A673 (cell line): ENCODE measurements around the gene ATP8A1. TPM values are rescaled to one million over a fixed set of nuclear protein-coding genes. Genes with fewer than 3 reads are reported as not detected.

Source experiments
- BruUV-seq: library from RNA; stranded (reverse); fragments of 400-500 nt; replicated peaks from 2 replicates; lab custom pipeline; 2021; lab: Mats Ljungman, UMichigan
- CTCF ChIA-PET: fragments of 300-600 bp; sonication (Branson Sonifier 250); formaldehyde crosslinking; loops from one replicate; lab custom pipeline; 2022; ENCODE audit warnings: antibody characterized with exemption; lab: Charles Lee
- POLR2A ChIA-PET: fragments of 300-600 bp; sonication (Branson Sonifier 250); formaldehyde crosslinking; loops from one replicate; lab custom pipeline; 2022; ENCODE audit warnings: antibody characterized with exemption; ENCODE audit not compliant: low non-redundant PET; lab: Charles Lee
- DNase-seq: peaks from one replicate; pipeline ENCODE4 v3.0.0-alpha.2; 2015; ENCODE audit warnings: low spot score
- H3K27ac ChIP-seq: fragments of 200-600 bp; sonication (generic); 2 replicates; pipeline ENCODE4 v1.5.1; 2016; ENCODE audit warnings: mixed run types, low read depth, mild to moderate bottlenecking, mixed read lengths, antibody characterized with exemption, low read length; ENCODE audit not compliant: poor library complexity, severe bottlenecking
- H3K27me3 ChIP-seq: fragments of 200-600 bp; sonication (generic); replicated peaks from 2 replicates; pipeline ENCODE4 v1.6.1; 2017; ENCODE audit warnings: mixed run types, low read depth, mild to moderate bottlenecking, mixed read lengths, antibody characterized with exemption, low read length; ENCODE audit not compliant: insufficient read depth, poor library complexity
- H3K36me3 ChIP-seq: fragments of 200-600 bp; sonication (generic); 2 replicates; pipeline ENCODE4 v1.6.1; 2016; ENCODE audit warnings: mixed run types, mild to moderate bottlenecking, mixed read lengths, antibody characterized with exemption, low read length; ENCODE audit not compliant: insufficient read depth, poor library complexity, severe bottlenecking
- H3K4me1 ChIP-seq: fragments of 200-600 bp; sonication (generic); 2 replicates; pipeline ENCODE4 v1.6.1; 2017; ENCODE audit warnings: mixed run types, mild to moderate bottlenecking, mixed read lengths, antibody characterized with exemption, low read length; ENCODE audit not compliant: insufficient read depth, poor library complexity, severe bottlenecking
- H3K4me3 ChIP-seq: fragments of 200-600 bp; sonication (generic); 2 replicates; pipeline ENCODE4 v1.5.1; 2016; ENCODE audit warnings: low read depth, mixed run types, mild to moderate bottlenecking, mixed read lengths, low read length; ENCODE audit not compliant: poor library complexity, severe bottlenecking
- H3K9me3 ChIP-seq: fragments of 200-600 bp; sonication (generic); 2 replicates; pipeline ENCODE4 v1.6.1; 2016; ENCODE audit warnings: mixed run types, low read depth, mild to moderate bottlenecking, mixed read lengths, antibody characterized with exemption, low read length; ENCODE audit not compliant: poor library complexity, severe bottlenecking
- EZH2 ChIP-seq: fragments of 200-600 bp; sonication (generic); IDR thresholded peaks from 2 replicates; pipeline ENCODE4 v1.6.1; 2017; ENCODE audit warnings: borderline replicate concordance, low read depth, mild to moderate bottlenecking, mixed read lengths, antibody characterized with exemption, low read length; ENCODE audit not compliant: poor library complexity, severe bottlenecking
- intact Hi-C: fragments of 100-400 bp; cut with micrococcal nuclease; formaldehyde crosslinking; loops from one replicate; pipeline ENCODE4 v1.10.0; 2022; ENCODE audit not compliant: unreplicated experiment
- total RNA-seq: library from RNA; stranded (reverse); gene quantifications from 2 replicates; pipeline ENCODE4 v1.2.3, GENCODE V29; 2021
- TF ChIP-seq, protein P1 (sequence below): fragments of 300-800, 200-600 bp; sonication (generic); conservative IDR thresholded peaks from 2 replicates; pipeline ENCODE4 v1.5.1; 2017; ENCODE audit warnings: low read depth, mild to moderate bottlenecking, antibody characterized with exemption, low read length, moderate library complexity, mixed read lengths

Gene ATP8A1
- total RNA-seq, 1 experiment from 2014 or later: 0.28 TPM

DNA sequence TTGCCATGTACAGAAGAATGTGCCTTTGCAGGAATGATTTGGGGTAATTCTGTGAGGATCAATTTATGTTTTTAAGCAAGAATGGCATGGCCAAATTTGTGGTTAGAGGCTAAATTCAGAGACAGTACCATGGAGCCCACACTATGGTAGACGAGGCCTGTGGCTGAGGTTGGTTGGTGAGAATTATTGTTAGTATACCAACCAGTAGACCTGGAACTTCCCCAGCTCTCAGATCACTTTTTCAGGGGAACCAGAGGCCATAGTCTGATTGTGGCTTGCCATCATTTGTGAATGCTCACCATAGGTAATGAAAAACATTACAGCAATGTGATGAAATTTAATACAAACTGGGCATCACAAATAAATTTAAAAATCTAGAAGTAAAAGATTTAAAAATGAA is 203.3 kb downstream of the ATP8A1 start:
- no peak for TF ChIP-seq EZH2
- TF ChIP-seq, protein P1, sequence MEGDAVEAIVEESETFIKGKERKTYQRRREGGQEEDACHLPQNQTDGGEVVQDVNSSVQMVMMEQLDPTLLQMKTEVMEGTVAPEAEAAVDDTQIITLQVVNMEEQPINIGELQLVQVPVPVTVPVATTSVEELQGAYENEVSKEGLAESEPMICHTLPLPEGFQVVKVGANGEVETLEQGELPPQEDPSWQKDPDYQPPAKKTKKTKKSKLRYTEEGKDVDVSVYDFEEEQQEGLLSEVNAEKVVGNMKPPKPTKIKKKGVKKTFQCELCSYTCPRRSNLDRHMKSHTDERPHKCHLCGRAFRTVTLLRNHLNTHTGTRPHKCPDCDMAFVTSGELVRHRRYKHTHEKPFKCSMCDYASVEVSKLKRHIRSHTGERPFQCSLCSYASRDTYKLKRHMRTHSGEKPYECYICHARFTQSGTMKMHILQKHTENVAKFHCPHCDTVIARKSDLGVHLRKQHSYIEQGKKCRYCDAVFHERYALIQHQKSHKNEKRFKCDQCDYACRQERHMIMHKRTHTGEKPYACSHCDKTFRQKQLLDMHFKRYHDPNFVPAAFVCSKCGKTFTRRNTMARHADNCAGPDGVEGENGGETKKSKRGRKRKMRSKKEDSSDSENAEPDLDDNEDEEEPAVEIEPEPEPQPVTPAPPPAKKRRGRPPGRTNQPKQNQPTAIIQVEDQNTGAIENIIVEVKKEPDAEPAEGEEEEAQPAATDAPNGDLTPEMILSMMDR: no peak
- POLR2A ChIA-PET: no interaction called here
- CTCF ChIA-PET: no interaction called here
- H3K9me3 ChIP-seq: no peaks in the 10 kb centered on the region
- no peak for DNase-seq
- intact Hi-C loops: no loop called here
- no TSS peak for BruUV-seq
- no peak overlapping the region for H3K27ac ChIP-seq
- H3K36me3 ChIP-seq: no peaks in the 10 kb centered on the region
- H3K4me3 ChIP-seq: no peak overlapping the region
- H3K4me1 ChIP-seq: no peaks in the 10 kb centered on the region
- peaks cover 3% of the 10 kb centered on the region for H3K27me3 ChIP-seq

DNA sequence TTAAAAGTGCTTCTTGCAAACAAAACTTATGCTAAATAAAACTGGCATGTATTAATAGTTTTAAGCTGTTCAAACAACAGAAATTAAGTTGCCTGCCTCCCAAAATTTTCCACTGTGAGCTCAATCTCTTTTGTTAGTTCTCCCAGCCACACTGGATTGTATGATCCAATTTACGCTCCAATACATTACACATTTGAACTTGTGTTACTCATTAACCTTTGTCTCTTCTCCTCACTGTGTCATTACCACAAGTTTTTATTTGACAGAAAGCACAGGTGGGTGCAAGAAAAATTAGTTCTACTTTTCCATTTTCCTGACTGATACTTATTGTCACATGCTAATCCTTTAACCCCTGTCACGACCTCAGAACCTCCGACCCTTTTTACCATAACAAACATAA is 204.1 kb downstream of the ATP8A1 start:
- intact Hi-C loops: no loop called here
- POLR2A ChIA-PET: no interaction called here

DNA sequence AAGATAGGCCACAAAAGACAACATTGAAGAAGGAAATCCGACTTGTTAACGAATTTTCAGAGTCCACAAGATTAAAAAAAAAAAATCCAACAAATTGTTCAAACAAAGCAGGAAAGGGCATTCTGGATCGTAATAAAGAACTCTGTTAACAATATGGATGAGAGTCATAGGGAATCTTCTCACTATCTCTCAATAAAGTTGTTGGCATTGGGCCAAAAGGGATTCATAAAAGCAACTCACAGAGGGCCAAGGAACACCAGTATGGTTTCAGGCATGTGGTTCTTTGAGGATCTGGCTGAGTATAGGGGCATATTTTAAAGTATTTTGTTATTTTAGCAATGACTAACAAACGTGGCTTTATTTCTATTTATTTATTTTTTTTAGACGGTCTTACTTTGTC is 210.1 kb downstream of the ATP8A1 start:
- CTCF ChIA-PET: no interaction called here

More for the DNA sequence above, 204.1 kb downstream of the ATP8A1 start:
- Histone ChIP-seq H3K27ac (no peak overlapping the region), H3K36me3 (no peaks in the 10 kb centered on the region), H3K9me3 (no peaks in the 10 kb centered on the region), H3K4me1 (no peaks in the 10 kb centered on the region), H3K4me3 (no peak overlapping the region), H3K27me3 (peaks cover 3% of the 10 kb centered on the region)
- no peak for DNase-seq
- CTCF ChIA-PET: no interaction called here
- TF ChIP-seq, protein P1: no peak
- no peak for TF ChIP-seq EZH2
- no TSS peak for BruUV-seq

More for the DNA sequence above, 210.1 kb downstream of the ATP8A1 start:
- H3K4me3 ChIP-seq: no peak overlapping the region
- no peak overlapping the region for H3K27ac ChIP-seq
- H3K36me3 ChIP-seq: no peaks in the 10 kb centered on the region
- TF ChIP-seq, protein P1: no peak
- no peak for TF ChIP-seq EZH2
- DNase-seq: peak; percentile 1
- H3K4me1 ChIP-seq: no peaks in the 10 kb centered on the region
- no peaks in the 10 kb centered on the region for H3K9me3 ChIP-seq
- POLR2A ChIA-PET: no interaction called here
- H3K27me3 ChIP-seq: peaks cover 13% of the 10 kb centered on the region
- no TSS peak for BruUV-seq
- intact Hi-C loops: no loop called here
